Measurements from ENCODE around the gene ASXL1.
"Not testable (repeated sequence)": the region's sequence is repeated elsewhere in the genome, so short reads cannot be mapped to it uniquely, and the experiment has no call there.

Gene ASXL1

DNA sequence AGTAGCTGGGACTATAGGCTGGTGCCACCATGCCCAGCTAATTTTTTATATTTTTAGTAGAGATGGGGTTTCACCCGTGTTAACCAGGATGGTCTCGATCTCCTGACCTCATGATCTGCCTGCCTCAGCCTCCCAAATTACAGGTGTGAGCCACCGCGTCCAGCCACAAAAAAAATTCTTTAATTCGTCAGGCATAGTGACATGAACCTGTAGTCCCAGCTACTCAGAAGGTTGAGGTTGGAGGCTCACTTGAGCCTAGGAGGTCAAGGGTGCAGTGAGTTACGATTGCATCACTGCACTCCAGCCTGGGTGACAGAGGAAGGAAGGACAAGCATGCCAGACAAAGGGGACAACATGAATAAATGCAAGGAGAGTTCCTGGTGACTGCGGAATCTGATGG is 19.5 kb upstream of the ASXL1 start:
- TF ChIP-seq, protein P1, sequence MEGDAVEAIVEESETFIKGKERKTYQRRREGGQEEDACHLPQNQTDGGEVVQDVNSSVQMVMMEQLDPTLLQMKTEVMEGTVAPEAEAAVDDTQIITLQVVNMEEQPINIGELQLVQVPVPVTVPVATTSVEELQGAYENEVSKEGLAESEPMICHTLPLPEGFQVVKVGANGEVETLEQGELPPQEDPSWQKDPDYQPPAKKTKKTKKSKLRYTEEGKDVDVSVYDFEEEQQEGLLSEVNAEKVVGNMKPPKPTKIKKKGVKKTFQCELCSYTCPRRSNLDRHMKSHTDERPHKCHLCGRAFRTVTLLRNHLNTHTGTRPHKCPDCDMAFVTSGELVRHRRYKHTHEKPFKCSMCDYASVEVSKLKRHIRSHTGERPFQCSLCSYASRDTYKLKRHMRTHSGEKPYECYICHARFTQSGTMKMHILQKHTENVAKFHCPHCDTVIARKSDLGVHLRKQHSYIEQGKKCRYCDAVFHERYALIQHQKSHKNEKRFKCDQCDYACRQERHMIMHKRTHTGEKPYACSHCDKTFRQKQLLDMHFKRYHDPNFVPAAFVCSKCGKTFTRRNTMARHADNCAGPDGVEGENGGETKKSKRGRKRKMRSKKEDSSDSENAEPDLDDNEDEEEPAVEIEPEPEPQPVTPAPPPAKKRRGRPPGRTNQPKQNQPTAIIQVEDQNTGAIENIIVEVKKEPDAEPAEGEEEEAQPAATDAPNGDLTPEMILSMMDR (IDR thresholded peaks at IDR 0.05), result no peak
- H3K4me3 ChIP-seq, result no peak overlapping the region
- H3K27ac ChIP-seq, result no peak overlapping the region
- no peak for DNase-seq
- intact Hi-C loops (cut with DNase I; ENCODE audit: low total_unique reads), result loop anchor here (10.0 kb wide), 1 partner anchor 116 kb away; no protein-coding TSS in a partner anchor
- no peaks in the 10 kb centered on the region for H3K4me1 ChIP-seq
- H3K36me3 ChIP-seq, result peaks cover 0 to 10% (median 0%) of the 10 kb centered on the region in 3 donors
- H3K9me3 ChIP-seq, result no peaks in the 10 kb centered on the region
- H3K27me3 ChIP-seq, result no peaks in the 10 kb centered on the region

DNA sequence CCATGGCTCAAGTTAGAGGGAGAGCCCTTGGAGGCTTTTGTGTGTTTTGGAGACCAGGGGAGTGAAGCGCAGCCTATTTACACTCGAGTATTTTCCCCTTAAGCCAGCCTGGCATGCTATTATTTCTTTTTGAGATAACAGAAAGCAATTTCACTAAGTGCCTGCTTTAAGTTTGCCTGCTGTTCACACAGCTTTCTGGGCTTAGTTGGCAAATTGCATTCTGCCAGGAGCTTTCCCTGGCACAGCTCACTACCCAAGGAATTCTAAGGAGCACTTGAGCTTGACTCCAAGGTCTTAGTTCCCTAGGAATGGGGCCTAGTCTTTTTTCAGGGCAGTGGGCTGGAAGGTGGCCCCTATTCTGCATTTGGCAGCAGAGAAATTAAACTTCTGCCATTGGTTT is 19.0 kb upstream of the ASXL1 start:
- H3K27ac ChIP-seq, result no peak overlapping the region
- DNase-seq, result no peak

DNA sequence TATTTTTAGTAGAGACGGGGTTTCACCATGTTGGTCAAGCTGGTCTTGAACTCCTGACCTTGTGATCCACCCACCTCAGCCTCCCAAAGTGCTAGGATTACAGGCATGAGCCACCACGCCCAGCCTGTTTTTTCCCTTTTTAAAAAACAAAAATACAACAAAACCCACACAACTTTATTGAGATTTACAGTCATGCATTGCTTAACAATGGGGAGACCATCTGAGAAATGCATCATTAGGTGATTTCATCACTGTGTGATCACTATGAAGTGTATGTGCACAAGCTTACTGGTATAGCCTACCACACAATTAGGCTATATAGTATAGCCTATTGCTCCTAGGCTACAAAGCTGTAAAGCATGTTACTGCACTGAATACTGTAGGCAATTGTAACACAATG is 17.1 kb upstream of the ASXL1 start:
- H3K27me3 ChIP-seq, DNase-seq: not testable (repeated sequence)

More for the DNA sequence above, 19.0 kb upstream of the ASXL1 start:
- no peaks in the 10 kb centered on the region for H3K27me3 ChIP-seq
- H3K36me3 ChIP-seq, result peaks cover 0 to 6% (median 0%) of the 10 kb centered on the region in 3 donors
- H3K9me3 ChIP-seq, result no peaks in the 10 kb centered on the region
- no peak overlapping the region for H3K4me3 ChIP-seq
- TF ChIP-seq, protein P1 (IDR thresholded peaks at IDR 0.05), result no peak
- H3K4me1 ChIP-seq, result no peaks in the 10 kb centered on the region
- intact Hi-C loops (cut with DNase I; ENCODE audit: low total_unique reads), result loop anchor here (10.0 kb wide), 1 partner anchor 116 kb away; no protein-coding TSS in a partner anchor

DNA sequence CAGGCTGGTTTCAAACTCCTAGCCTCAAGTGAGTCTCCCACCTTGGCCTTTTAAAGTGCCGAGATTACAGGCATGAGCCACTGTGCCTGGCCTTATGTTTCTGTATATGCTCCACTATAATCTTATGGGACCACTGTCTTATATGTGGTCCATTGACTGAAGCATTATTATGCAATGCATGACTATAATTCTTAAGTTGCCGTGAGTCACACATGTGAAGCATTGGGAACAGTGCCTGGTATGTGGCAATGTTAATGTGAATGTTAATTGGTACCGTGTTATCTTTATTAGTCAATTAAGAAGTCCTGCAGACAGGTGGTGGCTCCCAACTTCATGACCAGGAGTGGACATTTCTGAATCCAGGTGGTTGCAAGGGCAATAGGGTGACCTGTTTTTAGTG is 14.7 kb upstream of the ASXL1 start:
- intact Hi-C loops (cut with DNase I; ENCODE audit: low total_unique reads), result no loop called here
- H3K9me3 ChIP-seq, result no peaks in the 10 kb centered on the region
- H3K27ac ChIP-seq, result no peak overlapping the region
- H3K4me1 ChIP-seq, result no peaks in the 10 kb centered on the region
- H3K4me3 ChIP-seq, result no peak overlapping the region
- H3K27me3 ChIP-seq, result no peaks in the 10 kb centered on the region
- TF ChIP-seq, protein P1 (IDR thresholded peaks at IDR 0.05), result no peak
- peaks cover 0 to 4% (median 0%) of the 10 kb centered on the region in 3 donors for H3K36me3 ChIP-seq
- no peak for DNase-seq

More for the DNA sequence above, 17.1 kb upstream of the ASXL1 start:
- intact Hi-C loops (cut with DNase I; ENCODE audit: low total_unique reads); H3K27ac ChIP-seq; H3K9me3 ChIP-seq; H3K4me3 ChIP-seq; H3K4me1 ChIP-seq; H3K36me3 ChIP-seq: not testable (repeated sequence)

DNA sequence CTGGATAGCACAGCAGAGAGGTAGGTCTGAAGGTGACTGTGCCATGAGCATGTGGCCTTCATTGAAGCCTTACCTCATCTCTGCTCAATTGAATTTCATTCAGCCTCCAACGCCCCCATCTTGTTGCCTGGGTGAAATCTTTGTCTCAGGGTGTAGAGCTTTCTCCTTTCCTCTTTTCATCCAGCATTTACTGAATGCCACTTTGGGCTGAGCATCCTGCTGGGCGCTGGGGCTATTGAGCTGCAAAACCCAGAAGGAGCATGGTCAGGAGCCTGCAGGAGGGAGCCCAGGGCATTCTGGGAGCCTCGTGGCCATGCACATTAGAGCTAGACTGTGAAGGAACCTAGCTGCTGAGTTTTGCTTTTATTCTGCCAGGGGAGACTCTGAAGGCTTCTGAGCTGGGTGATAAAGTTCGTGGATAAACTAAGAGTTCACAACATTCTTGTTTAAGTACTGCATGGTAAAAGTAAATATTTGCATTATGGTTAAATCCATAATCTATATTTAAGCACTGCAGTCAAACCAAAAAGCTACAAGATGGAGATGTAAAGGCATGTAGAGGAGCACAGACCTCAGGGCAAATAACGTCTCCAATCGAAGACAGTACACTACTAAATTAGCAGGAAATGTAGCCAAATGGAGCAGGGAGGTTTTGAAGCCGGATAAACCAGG is 13.2 kb upstream of the ASXL1 start:
- DNase-seq, result no peak
- Histone ChIP-seq H3K36me3 (peaks cover 0 to 4% (median 0%) of the 10 kb centered on the region in 3 donors), H3K4me3 (no peak overlapping the region), H3K27ac (no peak overlapping the region), H3K4me1 (no peaks in the 10 kb centered on the region), H3K9me3 (no peaks in the 10 kb centered on the region), H3K27me3 (no peaks in the 10 kb centered on the region)
- TF ChIP-seq, protein P1 (IDR thresholded peaks at IDR 0.05), result no peak
- intact Hi-C loops (cut with DNase I; ENCODE audit: low total_unique reads), result no loop called here

DNA sequence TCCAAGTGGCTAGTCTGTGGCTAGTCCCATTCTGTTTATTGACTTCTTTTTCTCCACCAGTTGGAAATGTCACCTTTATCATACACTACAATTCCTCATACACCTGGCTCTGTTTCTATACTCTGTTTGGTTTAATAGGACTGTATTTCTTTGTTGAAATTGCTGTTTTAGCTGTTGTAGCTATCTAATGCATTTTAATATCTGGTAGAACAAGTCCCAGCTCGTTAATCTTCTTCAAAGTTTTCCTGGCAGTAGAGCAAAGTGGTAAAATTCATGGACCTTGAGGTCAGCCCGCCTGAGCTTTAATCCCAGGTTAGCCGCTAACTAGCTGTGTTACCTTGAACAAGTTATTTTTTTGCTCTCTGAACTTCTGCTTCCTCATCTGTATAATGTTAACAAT is 9.9 kb upstream of the ASXL1 start:
- Histone ChIP-seq H3K4me3 (no peak overlapping the region), H3K27ac (no peak overlapping the region), H3K27me3 (no peaks in the 10 kb centered on the region), H3K36me3 (peaks cover 0 to 4% (median 0%) of the 10 kb centered on the region in 3 donors), H3K9me3 (no peaks in the 10 kb centered on the region), H3K4me1 (no peaks in the 10 kb centered on the region)
- TF ChIP-seq, protein P1 (IDR thresholded peaks at IDR 0.05), result no peak
- intact Hi-C loops (cut with DNase I; ENCODE audit: low total_unique reads), result no loop called here
- DNase-seq, result no peak

All from tibial artery (tissue), 4 donors.